Activated CD4-positive, alpha-beta T cell treated with anti-CD3 and anti-CD28 coated beads for 1 hour (primary cell): ENCODE data around the gene FAM131C.
"Not testable (repeated sequence)": the region's sequence is repeated elsewhere in the genome, so short reads cannot be mapped to it uniquely, and the experiment has no call there.

Experiments used
- DNase-seq: peaks from one replicate; pipeline ENCODE4 v3.0.0-alpha.2; 2020

FAM131C gene

GRCh38 chr1:16076031-16076864, 2.8 kb upstream of the FAM131C start:
- no peak for DNase-seq

GRCh38 chr1:16075337-16076030, 2.0 kb upstream of the FAM131C start:
- no peak for DNase-seq

DNA sequence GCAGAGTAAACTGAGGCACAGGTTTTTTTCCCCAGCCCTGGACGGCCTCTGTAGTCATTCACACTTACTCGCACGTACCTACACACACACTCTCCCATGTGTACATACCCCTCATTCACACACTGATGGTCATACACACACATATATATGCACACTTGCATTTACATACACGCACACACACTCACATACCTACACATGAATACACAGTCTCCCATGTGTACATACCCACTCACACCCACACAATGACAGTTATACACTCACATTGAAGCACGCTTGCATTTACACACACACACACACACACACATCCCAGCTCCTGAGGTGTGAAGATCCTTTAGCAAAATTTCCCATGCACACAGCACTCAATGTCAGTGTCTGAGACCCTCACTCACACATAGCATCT, 766 bp upstream of the FAM131C start:
- no peak for DNase-seq

GRCh38 chr1:16072616-16073484, 601 bp downstream of the FAM131C start:
- no peak for DNase-seq

DNA sequence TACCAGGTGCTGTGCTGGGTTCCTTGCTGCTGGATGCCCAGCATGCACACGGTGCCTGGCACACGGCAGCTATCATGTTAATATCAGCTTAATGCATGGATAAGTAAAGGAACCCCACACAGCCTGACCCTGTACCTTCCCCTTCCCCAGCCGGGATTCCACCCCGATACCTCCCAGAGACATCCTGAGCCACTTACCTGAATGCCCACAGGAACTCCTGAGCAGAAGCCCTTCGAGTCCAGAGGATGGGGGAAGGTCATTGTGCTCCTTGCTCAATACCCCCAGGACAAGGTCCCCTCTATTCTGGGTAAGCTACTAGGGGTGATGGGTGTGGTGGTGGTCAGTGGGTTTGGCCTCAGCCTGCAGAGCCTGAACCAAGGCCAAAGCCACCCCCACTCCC, 1.4 kb downstream of the FAM131C start:
- DNase-seq, result no peak

DNA sequence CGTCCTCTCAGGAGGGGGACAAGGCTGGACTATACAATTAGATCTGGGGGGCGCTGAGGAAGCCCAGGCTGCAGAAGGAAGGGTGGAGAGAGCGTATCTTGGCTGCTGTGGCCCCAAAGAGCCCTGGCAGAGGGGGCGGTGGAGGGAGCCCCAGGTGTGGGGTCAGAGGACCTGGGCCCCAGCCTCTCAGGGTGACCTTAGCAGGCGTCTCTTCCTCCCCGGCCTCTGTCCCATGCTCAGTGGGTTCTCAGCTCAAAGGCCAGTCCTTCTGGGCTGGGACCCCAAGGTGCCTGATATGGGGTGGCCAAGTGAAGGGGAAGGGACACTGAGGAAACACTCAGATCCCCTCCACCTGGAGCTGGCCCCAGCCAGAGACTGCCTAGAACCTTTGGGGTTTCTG, 1.8 kb downstream of the FAM131C start:
- no peak for DNase-seq

- no peak for DNase-seq
Measured at GRCh38 chr1:16070640-16071355, 2.7 kb downstream of the FAM131C start.

DNA sequence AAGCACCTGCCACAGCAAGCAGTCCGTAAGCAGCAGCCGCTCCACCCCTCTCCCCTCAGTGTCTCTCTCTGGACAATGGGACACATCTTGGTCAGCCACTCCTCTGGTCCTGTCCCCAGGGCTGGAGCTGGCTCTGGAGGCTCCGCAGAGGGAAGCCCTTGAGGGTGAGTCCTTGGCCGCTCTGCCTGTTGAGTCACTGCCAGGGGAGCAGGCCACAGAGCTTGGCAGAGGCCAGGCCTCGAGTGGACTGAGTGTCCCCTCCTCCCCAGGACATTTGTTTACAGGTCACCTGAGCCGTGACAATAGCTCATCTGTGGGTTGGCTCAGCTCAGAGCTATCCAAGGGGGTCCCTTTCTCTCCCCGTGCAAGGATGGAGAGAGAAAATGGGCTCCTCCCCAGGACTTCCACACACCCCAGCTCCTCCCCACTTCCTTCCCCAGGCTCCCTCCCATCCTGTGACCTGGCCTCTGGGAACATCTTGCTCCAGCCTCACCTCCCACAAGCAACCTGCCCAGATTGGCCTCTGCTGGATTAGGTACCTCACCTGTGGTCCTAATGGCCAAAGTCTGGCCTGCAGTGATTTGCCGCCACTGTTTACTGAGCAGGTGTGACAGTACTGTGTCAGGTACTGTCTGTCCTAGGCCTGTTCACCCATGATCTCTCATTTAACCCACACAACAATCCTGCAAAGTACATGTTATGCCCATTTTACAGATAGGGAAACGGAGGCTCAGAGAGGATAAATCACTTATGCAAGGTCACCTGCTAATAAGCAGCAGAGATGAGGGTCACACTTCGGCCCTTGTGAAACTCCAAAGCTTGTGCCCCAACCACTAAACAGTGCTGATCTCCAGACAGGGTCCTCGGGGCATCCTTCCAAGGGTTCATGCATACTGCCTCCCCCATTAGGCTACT, 4.8 kb downstream of the FAM131C start:
- no peak for DNase-seq

DNA sequence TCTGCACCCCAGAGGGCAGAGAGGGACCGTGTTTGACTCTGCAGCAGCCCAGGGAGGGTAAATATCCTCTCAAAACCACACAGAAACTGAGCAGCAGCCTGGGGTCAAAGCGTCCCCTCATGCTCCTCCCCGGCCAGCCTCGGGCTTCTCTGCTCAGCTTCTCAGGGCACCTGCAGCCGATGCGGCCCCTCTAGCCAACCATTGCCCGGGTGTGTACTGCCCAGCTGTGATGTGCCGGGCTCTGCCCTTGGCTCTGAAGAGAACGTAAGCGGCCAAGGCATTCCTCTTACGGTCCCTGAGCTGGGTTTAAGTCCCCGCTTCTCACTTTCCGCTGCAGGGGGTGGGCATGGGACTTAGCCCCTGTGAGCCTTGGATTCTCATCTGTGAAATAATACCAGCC, 5.5 kb downstream of the FAM131C start:
- no peak for DNase-seq

DNA sequence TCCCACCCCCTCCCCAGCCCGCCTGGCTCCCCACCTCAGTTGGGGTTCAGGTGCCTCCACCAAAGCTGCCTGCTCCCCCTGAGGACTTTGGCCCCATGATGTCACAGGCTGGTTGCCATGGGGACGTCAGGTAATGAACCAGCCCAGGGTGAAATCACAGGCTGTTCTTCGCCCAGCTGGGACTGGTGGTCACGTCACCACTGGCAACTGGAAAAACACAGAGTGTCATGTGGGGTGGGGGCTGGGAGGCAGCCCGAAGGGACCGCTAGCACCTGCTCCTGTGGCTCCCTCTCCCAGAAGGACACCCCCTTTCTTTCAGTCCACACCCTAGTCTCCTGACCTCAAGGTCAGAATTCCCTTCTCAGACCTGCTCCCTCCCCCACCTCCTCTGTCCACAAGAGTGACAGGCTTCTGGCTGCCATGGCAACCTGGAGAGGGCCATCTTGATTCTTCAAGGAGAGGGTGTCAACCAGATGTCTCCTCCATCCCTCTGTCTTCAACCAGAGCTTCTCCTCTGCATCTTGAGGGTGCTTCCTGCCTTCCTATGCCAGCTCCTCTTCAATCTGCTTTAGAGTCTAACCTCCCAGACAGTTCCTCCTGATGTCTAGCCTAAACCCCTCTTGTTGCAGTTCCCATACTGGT, 6.2 kb downstream of the FAM131C start:
- no peak for DNase-seq

DNA sequence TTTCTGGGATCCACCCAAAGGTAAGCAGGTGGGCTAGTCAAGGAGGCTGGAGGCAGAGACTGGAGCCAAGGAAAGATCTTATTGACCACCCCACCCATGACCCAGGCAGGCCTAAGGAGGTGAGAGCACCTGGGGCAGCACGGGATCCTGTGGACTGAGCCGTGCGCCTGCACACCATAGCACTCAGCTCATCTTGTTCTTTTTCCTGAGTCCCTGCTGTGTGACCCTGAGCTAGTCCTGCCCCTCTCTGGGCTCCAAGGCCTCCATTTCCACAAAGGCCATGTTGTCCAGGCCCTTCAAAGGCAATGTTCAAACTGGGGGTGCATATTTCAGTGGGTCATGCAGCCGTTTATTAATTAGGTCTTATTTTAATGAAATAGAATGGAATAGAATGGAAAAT, 7.2 kb downstream of the FAM131C start:
- DNase-seq, result no peak

DNA sequence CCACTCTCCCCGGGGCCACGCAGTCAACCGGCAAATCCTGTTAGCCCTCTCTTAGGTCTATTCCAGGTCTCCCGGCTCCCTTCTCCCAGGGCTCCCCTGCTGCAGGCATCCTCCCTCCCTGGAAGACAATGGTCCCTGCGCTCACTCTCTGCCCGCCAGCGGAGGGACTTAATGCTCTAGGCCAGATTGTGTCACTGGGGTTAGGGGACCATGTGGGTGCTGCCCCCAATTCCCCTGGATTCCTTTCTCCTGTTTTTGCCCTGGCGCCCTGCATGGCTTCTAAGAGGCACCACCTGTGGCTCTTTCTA, 8.2 kb downstream of the FAM131C start:
- DNase-seq, result no peak

GRCh38 chr1:16064536-16065268, 8.7 kb downstream of the FAM131C start:
- no peak for DNase-seq

DNA sequence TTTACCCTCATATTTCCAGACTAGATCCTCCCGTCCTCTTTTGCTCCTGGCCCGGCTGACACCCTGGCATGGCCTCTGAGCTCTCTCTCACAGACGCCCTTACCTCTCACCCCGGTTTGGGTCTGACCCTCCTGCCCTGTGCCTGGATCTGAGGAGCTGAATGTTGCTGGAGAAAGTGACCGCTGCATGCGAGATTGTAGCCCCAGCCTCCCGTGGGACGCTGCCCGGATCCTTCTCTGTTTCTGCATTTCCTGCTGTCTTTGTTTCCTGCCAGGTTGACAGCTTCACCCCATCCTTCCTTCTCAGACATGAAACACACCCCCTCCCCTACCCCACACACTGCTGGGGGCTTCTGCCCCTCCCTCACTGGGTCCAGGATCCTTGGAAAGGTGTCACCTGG, 9.5 kb downstream of the FAM131C start:
- DNase-seq, result no peak

- DNase-seq, result no peak
Measured at GRCh38 chr1:16063226-16063829, 10.1 kb downstream of the FAM131C start.

DNA sequence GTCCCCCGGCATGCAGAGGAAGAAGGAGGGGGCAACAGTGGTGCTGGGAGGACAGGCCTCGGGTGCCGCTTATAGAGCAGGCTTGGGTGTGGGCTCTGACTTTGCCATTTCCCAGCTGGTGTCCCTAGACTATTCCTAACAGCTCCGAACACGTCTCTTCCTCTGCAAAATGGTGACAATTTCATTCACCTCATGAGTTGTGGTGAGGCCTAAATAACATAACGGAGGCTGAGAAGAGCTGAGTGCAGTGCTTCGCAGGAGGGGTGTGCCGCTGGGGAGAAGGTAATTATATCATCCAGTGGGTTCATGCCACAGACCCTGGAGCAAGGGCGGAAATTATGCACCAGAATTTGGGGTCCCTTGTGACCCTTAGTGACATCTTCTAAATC, 10.8 kb downstream of the FAM131C start:
- DNase-seq, result not testable (repeated sequence)

DNA sequence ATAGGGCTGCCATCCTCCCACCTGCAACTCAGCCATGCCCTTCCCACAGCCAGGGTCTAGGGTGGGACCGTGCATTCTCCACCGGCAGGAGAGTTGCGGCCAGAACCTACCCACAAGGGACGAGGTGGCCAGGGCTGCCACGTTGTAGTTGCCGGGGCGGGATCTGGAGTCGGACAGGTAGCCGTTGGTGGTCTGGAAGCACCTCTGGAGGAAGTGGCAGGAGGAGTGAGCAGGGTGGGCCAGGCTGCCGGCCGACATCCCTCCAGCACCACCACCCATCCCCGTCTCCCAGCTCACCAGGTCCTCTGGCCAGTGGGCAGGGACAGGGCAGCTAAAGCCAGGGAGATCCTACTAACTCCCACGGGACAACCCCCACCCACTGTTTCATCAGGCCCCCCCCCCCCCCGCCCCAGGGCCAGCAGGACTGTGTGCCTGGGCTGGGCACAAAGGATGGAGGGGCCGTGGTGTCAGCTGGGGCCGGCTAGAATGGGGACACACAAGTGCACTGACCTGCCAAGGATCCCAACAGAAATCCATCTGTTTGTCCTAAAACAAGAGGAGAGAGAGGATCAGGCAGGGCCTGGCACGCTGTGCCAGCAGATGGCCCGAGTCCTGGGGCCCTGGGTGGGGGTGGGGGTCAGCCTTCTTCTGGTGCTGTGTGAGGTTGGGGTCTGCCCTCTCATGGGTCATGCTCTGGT, 11.3 kb downstream of the FAM131C start:
- not testable (repeated sequence) for DNase-seq

- DNase-seq, result no peak
Measured at GRCh38 chr1:16061266-16061665, 12.2 kb downstream of the FAM131C start.

GRCh38 chr1:16058394-16059120, 14.9 kb downstream of the FAM131C start:
- DNase-seq, result not testable (repeated sequence)
